SIG-M5 treated with dmso at 0.1 percent for 504 hours (cell line): ENCODE measurements around the gene SH3PXD2A.

Experiments used
- DNase-seq: peaks from one replicate; lab custom pipeline; 2025; ENCODE audit not compliant: unreplicated experiment; lab: John Stamatoyannopoulos, UW

Gene SH3PXD2A

GRCh38 chr10:103692436-103692951 is 162.9 kb downstream of the SH3PXD2A start:
- no peak for DNase-seq

- DNase-seq, result no peak
Measured at GRCh38 chr10:103691723-103692435, 163.5 kb downstream of the SH3PXD2A start.

- no peak for DNase-seq
Measured at GRCh38 chr10:103691267-103691666, 164.1 kb downstream of the SH3PXD2A start.

GRCh38 chr10:103690281-103690680 is 165.1 kb downstream of the SH3PXD2A start:
- no peak for DNase-seq

- DNase-seq, result no peak
Measured at GRCh38 chr10:103688491-103688890, 166.9 kb downstream of the SH3PXD2A start.

- no peak for DNase-seq
Measured at GRCh38 chr10:103687718-103688117, 167.7 kb downstream of the SH3PXD2A start.

GRCh38 chr10:103687172-103687571 is 168.2 kb downstream of the SH3PXD2A start:
- no peak for DNase-seq

- DNase-seq, result peak; percentile 55
Measured at GRCh38 chr10:103685880-103686669, 169.3 kb downstream of the SH3PXD2A start.

GRCh38 chr10:103683851-103684250 is 171.5 kb downstream of the SH3PXD2A start:
- no peak for DNase-seq

- DNase-seq, result no peak
Measured at GRCh38 chr10:103682631-103683030, 172.7 kb downstream of the SH3PXD2A start.

- no peak for DNase-seq
Measured at GRCh38 chr10:103681617-103682399, 173.6 kb downstream of the SH3PXD2A start.

GRCh38 chr10:103680869-103681236 is 174.5 kb downstream of the SH3PXD2A start:
- no peak for DNase-seq

GRCh38 chr10:103679096-103679790 is 176.1 kb downstream of the SH3PXD2A start:
- DNase-seq, result no peak

GRCh38 chr10:103678178-103678526 is 177.2 kb downstream of the SH3PXD2A start:
- DNase-seq, result peak; percentile 58

GRCh38 chr10:103677486-103678177 is 177.7 kb downstream of the SH3PXD2A start:
- no peak for DNase-seq

- no peak for DNase-seq
Measured at GRCh38 chr10:103676851-103677417, 178.4 kb downstream of the SH3PXD2A start.

GRCh38 chr10:103676058-103676785 is 179.2 kb downstream of the SH3PXD2A start:
- no peak for DNase-seq

GRCh38 chr10:103673606-103674005 is 181.8 kb downstream of the SH3PXD2A start:
- DNase-seq, result no peak

- no peak for DNase-seq
Measured at GRCh38 chr10:103672345-103672744, 183.0 kb downstream of the SH3PXD2A start.
